ES-I3 (cell line): ENCODE data around the gene AMOTL2.

Experiments
- H3K36me3 ChIP-seq: 2 replicates; pipeline ENCODE4 v1.6.1; 2013; ENCODE audit warnings: mild to moderate bottlenecking, low read length, control low read depth, moderate library complexity; ENCODE audit not compliant: insufficient read depth
- H3K4me1 ChIP-seq: 2 replicates; pipeline ENCODE4 v1.6.1; 2013; ENCODE audit warnings: mild to moderate bottlenecking, control low read depth, low read length; ENCODE audit not compliant: insufficient read depth
- H3K9ac ChIP-seq: 2 replicates; pipeline ENCODE4 v1.6.1; 2013; ENCODE audit warnings: low read depth, mild to moderate bottlenecking, low read length, moderate library complexity
- H3K9me3 ChIP-seq: 2 replicates; pipeline ENCODE4 v1.6.1; 2013; ENCODE audit warnings: mild to moderate bottlenecking, low read length, moderate library complexity; ENCODE audit not compliant: control insufficient read depth, insufficient read depth

The AMOTL2 gene

DNA sequence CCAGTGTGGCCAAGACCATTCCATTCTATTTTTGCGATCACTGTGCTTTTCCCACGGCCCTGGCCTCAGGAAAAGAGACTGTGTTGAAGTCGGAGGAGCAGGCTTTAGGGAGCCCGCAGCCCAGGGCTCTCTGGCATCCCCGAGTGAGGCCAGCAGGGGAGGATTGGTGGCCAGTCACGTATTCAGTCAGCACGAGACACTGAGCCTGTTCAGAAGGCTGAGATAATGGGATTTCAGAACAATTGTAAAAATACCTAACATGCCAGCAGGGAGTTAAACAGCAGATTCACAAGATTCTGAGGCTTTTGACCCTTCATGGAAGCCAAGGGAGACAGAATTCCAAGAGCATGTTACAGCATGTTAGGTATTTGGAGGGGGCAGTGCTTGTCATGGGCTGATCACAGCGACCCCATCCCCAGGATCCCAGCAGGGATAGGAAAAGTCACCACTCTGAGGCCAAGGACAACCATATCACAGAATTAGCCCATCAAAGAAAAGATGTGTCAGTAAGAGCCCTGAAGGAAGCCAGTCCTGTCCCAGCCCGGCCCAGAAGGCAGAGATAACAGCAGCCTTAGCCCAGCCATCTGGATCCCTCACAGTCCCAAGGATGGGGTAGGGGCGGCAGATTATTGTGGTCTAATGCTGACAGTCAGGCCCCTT, 40.6 kb downstream of the AMOTL2 start:
- Histone ChIP-seq H3K9me3 (no peaks in the 10 kb centered on the region), H3K9ac (no peak overlapping the region), H3K36me3 (no peaks in the 10 kb centered on the region), H3K4me1 (peaks cover 61% of the 10 kb centered on the region)

DNA sequence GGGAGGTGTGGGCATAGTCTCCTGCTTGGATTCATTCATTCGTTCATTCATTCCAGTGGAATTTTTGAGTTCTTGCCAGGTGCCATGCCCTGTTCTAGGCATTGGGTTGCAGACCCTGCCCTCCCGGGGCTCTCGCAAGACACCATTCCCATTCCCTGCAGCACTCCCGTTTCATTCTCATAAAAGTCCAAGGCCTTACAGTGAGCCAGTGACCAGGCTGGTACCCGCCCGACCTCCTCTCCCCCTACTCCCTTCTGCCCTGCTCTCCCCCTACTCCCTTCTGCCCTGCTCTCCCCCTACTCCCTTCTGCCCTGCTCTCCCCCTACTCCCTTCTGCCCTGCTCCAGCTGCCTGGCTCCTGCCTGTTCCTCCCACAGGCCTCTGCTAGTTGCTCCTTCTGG, 41.9 kb downstream of the AMOTL2 start:
- H3K9me3 ChIP-seq: no peaks in the 10 kb centered on the region
- H3K9ac ChIP-seq: no peak overlapping the region
- H3K4me1 ChIP-seq: peaks cover 73% of the 10 kb centered on the region
- no peaks in the 10 kb centered on the region for H3K36me3 ChIP-seq

DNA sequence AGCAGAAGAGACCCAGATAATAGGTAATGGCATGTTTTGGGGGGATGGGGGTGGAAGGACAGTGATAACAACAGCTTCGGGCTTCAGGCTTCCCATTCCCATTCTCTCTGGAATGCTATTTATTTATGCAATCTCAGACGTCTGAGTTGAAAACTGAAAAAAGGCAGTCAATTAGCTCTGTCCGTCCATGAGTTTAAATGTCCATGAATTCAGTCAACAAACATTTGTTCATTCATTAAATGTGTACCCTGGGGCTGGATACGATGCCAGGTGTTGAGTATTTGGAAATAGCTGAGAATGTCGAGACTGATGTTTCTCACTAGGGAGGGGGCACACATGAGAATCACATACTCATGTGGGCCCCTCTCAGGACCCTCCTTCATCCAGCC, 42.4 kb downstream of the AMOTL2 start:
- no peak overlapping the region for H3K9ac ChIP-seq

DNA sequence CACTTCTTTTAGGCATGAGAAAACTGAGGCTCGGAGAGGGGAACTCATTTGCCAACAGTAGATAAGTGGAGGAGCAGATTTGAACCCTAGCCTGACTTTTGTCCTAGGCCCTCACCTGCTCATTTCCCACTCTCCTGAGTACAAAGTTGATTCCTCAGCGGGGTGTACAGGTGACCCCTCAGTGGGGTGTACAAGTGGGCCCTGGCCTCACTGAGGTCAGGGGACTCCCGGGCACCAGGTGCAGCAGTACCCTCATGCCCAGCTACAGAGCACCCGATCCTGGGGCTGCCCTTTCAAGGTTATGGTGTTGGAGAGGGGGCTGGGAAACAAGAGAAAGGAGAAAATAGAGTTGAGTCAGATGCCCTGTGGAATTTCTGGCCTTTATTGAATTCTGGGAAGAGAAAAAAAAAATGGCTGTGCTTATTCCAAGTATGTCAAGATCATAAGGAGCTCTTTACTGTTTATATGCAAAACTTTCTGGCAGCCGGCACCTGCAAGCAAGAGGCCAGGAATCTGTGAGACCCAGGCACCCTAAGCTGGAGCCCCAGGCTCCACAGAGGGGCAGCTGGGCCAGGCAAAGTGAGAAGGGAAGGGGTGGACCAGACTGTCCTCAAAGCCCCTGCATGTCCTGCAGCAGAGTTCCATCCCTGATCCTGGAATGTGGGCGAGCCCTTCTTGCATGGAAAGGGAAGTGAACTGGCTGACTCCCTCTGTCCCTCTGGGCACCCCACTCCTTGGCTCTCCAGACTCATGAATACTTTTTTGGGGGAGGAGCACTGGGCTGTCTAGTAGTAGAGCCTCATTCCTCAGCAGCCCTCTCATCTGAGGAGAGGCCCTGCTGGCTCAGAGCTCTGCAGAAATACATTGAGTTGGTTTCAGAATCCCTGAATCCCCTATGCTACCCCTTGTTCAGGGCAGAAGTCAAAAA, 43.1 kb downstream of the AMOTL2 start:
- Histone ChIP-seq H3K9me3 (no peaks in the 10 kb centered on the region), H3K4me1 (peaks cover 84% of the 10 kb centered on the region), H3K36me3 (no peaks in the 10 kb centered on the region), H3K9ac (peak overlapping the region; percentile 3; the same call in 1 of the 2 replicates)

More for the DNA sequence above, 42.4 kb downstream of the AMOTL2 start:
- Histone ChIP-seq H3K9me3 (no peaks in the 10 kb centered on the region), H3K4me1 (peaks cover 78% of the 10 kb centered on the region), H3K36me3 (no peaks in the 10 kb centered on the region)

DNA sequence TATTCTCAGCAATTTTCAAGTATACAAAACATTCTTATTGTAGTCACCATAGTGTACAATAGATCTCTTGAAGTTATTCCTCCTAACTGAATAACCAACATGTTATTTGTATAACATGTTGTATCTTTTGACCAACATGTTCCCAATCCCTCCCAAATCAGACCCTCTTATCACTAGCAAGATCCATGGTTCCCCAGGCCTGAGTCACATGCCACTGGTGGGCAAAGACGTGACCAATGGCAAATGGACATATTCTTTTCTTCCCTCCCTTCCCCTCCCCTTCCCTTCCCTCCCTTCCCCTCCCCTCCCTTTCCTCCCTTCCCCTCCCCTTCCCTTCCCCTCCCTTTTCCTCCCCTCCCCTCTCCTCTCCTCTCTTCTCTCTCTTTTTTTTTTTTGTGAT, 45.4 kb downstream of the AMOTL2 start:
- Histone ChIP-seq H3K9ac (no peak overlapping the region), H3K9me3 (no peaks in the 10 kb centered on the region; the same call in 1 of the 2 replicates), H3K36me3 (no peaks in the 10 kb centered on the region), H3K4me1 (peaks cover 81% of the 10 kb centered on the region)

DNA sequence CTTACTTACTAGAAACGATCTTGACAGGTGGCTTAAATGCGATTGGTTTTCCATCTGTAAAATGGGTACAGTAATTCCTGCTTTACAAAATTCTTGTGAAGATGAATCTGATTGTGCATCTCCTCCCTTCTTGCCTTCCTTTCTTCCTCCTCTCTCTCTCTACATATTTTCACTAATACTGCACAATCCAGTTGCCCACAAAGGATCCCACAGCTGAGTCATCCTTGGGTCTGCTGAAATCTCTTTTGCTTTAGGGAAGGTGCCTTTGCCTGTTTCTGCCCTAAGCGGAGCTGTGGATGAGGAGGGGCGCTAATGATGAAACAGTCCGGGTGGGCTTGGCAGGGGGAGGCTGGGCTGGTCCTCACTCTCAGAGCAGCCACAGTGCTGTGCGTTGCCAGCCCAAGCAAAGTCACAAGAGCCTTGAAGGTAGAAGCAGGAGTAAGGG, 46.1 kb downstream of the AMOTL2 start:
- peaks cover 74% of the 10 kb centered on the region for H3K4me1 ChIP-seq
- H3K9me3 ChIP-seq: no peaks in the 10 kb centered on the region; the same call in 1 of the 2 replicates
- H3K36me3 ChIP-seq: no peaks in the 10 kb centered on the region
- no peak overlapping the region for H3K9ac ChIP-seq

DNA sequence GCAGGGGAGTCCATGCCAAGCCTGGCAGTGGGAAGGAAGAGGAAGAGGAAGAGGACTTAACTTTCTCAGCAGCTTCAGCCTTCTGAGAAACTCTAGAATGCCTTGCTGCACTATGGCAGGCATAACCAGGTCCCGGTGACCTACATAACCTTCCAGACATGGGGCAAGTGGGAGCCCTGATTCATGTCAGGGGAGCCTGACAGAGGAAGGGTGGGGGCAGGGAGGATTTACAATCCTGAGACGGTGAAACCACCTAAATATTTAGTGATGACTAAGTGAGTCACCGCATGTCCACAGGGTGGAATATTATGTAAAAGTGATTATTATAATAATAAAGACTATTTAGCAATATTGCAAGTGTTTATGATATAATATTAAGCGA, 46.7 kb downstream of the AMOTL2 start:
- peaks cover 71% of the 10 kb centered on the region for H3K4me1 ChIP-seq
- H3K36me3 ChIP-seq: no peaks in the 10 kb centered on the region
- no peak overlapping the region; the same call in 1 of the 2 replicates for H3K9ac ChIP-seq
- no peaks in the 10 kb centered on the region; the same call in 1 of the 2 replicates for H3K9me3 ChIP-seq

DNA sequence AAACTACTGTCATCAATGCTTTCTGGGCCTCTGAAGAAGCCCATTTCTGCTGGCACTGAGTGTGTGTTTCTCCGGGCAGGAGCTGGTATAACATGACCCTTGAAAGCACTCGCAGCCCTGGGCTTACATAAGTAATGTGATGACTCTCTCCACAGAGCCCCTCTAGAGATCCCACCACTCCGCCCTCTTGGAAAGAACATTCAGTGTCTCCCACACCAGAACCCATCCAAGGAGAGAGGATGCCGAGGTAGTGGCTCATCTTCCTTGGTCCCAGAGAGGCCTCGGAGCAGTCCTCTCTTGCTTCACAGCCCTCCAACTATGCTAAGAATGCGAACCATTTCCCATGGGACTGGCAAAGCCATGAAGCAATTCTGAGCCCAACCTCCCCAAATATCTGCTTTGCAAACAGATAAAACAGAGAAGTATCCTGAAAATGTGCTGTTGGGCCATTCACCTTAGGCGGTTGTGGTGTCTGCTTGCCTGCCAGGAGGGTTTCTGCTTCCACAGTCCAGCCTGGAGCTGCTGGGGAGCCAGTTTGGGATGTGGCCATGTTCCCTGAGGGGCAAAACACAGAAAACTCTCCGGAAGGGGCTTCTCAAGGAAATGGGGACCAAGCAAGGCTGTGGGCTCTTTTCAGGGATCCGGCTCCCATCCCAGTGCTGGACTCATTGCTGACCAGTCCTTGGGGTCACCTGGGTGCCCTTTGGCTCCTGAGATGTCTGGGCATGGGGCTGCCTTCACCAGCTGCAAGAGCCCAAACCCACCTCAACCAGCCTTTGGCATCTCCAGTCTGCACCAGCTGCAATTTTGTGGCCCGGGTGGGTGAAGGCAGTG, 47.3 kb downstream of the AMOTL2 start:
- no peaks in the 10 kb centered on the region; the same call in 1 of the 2 replicates for H3K9me3 ChIP-seq
- H3K4me1 ChIP-seq: peaks cover 65% of the 10 kb centered on the region
- peak overlapping the region; percentile 28; the same call in 1 of the 2 replicates for H3K9ac ChIP-seq
- H3K36me3 ChIP-seq: no peaks in the 10 kb centered on the region

DNA sequence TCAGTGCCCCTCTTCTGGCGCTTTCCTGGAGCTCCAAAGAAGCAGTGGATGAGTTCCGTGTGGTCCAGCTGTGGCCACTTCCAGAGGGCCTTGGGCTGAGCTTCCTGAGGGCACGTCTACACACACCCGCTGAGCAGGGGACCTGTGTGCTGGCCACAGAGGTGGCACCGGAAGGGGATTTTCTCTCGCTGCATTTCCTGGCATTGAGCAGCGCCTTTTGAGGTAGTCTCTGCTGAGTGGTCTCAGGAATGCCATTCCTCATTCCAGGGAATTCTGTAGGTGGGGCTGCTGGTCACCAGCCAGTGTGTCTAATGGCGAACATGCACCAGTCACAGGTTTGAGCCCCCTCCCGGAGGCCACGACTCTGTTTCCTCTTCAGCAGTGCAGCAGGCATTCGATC, 48.1 kb downstream of the AMOTL2 start:
- no peaks in the 10 kb centered on the region; the same call in 1 of the 2 replicates for H3K9me3 ChIP-seq
- H3K4me1 ChIP-seq: peaks cover 57% of the 10 kb centered on the region
- no peaks in the 10 kb centered on the region for H3K36me3 ChIP-seq
- H3K9ac ChIP-seq: 0 out of 2 replicates have a peak overlapping the region, but pooled peaks have one; percentile 6

DNA sequence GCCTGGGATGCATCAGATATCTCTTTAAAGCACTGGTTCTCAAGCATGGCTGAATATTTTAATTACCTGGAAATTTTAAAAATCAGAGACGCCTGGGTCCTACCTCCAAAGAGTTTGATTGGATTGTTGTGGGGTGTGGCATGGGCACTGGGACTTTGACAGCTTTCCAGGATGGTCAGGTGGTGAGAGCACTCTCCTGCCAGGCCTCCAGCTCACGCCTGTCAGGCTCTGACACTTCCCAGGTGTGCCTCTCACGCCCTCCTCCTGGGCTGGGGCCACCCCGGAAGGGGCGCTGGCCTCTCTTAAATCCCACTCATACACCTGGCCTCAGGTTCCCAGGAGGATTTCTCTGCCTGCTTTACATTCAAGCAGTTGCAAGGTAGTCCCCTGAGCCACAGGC, 48.5 kb downstream of the AMOTL2 start:
- Histone ChIP-seq H3K9ac (no peak overlapping the region), H3K36me3 (no peaks in the 10 kb centered on the region), H3K4me1 (peaks cover 53% of the 10 kb centered on the region), H3K9me3 (no peaks in the 10 kb centered on the region; the same call in 1 of the 2 replicates)

DNA sequence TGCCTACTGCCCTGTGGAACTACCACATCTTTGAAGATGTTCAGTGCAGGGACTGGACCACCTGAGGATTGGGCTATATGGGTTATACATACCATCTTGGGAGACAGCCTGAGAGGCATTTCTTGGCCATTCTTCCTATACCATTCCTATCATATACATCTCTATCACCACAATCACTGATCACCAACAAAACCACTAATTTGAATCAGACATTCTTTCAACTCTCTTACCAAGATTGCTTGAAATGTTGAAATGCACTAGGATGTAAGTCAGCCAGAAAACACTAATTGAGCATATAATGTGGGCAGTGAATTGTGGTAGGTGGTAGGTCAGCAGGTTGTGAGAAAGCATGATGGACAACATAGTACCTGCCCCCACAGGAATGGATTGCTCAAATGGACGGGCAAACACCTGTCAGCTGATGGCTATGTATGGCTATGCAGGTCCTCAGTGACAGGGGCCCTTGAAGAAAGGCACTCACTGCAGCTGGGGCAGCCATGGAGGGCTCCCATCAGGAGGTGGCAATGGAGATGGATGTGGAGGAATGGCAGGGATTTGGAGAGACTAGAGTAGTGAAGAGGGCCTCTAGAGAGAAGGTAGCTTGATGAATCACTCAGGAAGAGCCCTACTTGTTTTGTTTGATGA, 49.1 kb downstream of the AMOTL2 start:
- Histone ChIP-seq H3K9me3 (no peaks in the 10 kb centered on the region; the same call in 1 of the 2 replicates), H3K36me3 (no peaks in the 10 kb centered on the region), H3K9ac (no peak overlapping the region), H3K4me1 (peaks cover 52% of the 10 kb centered on the region)

DNA sequence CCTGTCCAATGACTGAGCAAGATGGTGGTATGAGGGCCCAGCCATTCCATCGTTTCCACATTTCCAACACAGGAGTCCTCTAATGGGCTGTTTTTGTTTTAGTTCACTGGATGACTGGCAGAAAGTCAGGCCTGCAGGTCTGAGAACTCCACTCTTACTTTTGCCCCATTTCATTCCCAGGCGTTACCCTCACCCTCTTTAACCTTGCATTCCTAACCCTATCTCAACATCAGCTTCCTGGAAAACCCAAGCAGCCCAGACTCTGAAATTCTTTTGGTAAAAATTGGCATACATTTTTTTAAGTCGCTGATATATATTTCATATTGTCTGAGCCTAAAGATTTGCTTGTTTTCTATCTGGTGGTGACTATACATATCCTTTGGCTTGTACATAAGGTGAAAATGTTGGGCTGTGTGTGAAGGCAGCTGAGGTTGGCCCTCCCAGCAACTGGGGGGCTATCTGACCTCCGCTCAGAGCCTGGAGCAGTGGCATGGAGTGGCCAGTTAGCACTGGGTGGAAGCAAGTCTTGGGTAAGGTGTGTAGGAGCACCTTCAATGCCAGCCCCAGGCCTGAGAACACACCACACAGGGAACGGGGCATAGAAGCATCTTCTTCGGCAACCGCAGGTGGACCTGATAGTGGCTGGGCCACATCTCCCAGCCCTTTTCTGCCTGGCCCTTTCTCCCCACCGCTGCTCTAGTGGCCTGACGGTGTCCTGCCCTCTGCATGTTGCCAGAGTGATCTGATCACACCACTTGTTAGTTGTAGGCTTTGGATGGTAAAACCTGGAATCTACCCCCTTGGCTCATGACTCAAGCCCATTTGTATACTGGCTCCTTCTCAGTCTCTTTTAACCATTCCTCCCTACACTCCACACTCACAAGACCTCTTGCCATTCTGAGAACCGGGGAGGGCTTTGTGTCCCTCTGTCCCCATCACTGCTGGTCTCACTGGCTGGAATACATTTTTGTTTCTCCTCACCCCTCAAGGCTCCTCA, 50.0 kb downstream of the AMOTL2 start:
- no peak overlapping the region for H3K9ac ChIP-seq
- H3K4me1 ChIP-seq: peaks cover 44% of the 10 kb centered on the region
- H3K9me3 ChIP-seq: no peaks in the 10 kb centered on the region; the same call in 1 of the 2 replicates
- H3K36me3 ChIP-seq: no peaks in the 10 kb centered on the region

DNA sequence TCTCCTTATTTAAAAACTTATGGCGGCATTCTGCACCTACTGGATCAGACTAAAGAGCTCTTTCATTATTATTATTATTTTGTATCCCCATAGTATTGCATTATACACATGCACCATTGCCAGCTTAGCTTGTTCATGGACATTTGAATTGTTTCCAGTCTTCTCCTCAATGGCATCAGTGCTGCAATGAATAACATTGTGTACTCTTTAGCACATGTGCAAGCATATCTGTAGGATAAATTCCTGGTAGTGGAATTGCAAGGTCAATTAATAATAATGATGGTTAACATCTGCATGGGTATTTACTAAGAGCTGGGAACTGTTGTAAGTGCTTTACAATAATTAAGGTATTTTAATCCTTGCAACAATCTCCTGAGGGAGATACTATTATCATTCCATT, 52.0 kb downstream of the AMOTL2 start:
- Histone ChIP-seq H3K36me3 (no peaks in the 10 kb centered on the region), H3K4me1 (peaks cover 29% of the 10 kb centered on the region), H3K9me3 (no peaks in the 10 kb centered on the region; the same call in 1 of the 2 replicates), H3K9ac (no peak overlapping the region)
